Natural killer cell (primary cell): ENCODE data around the gene TTC23L. TPM values are rescaled to one million over a fixed set of nuclear protein-coding genes. Genes with fewer than 3 reads are reported as not detected.

ENCODE experiments used
- ATAC-seq, 3 donors: fragments of 150-1000 bp in 2 of 3; fragments of 200-7000 bp in 1 of 3; cut with Tn5 transposase; 1 replicate in 1 of 3; 2 replicates in 2 of 3; pipeline ENCODE4 v1.10.0; 2021; ENCODE audit warnings: mild to moderate bottlenecking in 2 of 3, moderate library complexity in 2 of 3
- DNase-seq, 2 donors: peaks; one replicate each; pipeline versions ENCODE4 v3.0.0 to v3.0.0-alpha.2; 2013 to 2021; ENCODE audit warnings: mixed read lengths in 1 of 2
- H3K27ac ChIP-seq: one replicate; pipeline ENCODE4 v1.5.1; 2013; ENCODE audit warnings: mild to moderate bottlenecking, low read length
- H3K27me3 ChIP-seq: one replicate; pipeline ENCODE4 v1.6.1; 2013; ENCODE audit warnings: low read length; ENCODE audit not compliant: control insufficient read depth, insufficient read depth
- H3K36me3 ChIP-seq: one replicate; pipeline ENCODE4 v1.6.1; 2013; ENCODE audit warnings: low read length; ENCODE audit not compliant: control insufficient read depth, insufficient read depth
- H3K4me1 ChIP-seq: one replicate; pipeline ENCODE4 v1.6.1; 2013; ENCODE audit warnings: low read length; ENCODE audit not compliant: control insufficient read depth, insufficient read depth
- H3K4me3 ChIP-seq: one replicate; pipeline ENCODE4 v1.5.1; 2013; ENCODE audit warnings: low read length
- H3K9me3 ChIP-seq: one replicate; pipeline ENCODE4 v1.6.1; 2013; ENCODE audit warnings: low read length; ENCODE audit not compliant: control insufficient read depth, insufficient read depth
- H3K27ac Mint-ChIP-seq, 2 donors: one replicate each; pipeline ENCODE4 v1.8.0; 2022; ENCODE audit warnings: mild to moderate bottlenecking in 2 of 2, mixed read lengths in 2 of 2, moderate library complexity in 1 of 2
- H3K27me3 Mint-ChIP-seq, 2 donors: one replicate each; pipeline ENCODE4 v1.8.0; 2022; ENCODE audit warnings: low read depth in 2 of 2, mixed read lengths in 2 of 2
- H3K36me3 Mint-ChIP-seq: one replicate; pipeline ENCODE4 v1.8.0; 2022; ENCODE audit warnings: mixed read lengths
- H3K4me1 Mint-ChIP-seq, 2 donors: one replicate each; pipeline ENCODE4 v1.8.0; 2022; ENCODE audit warnings: mixed read lengths in 2 of 2
- H3K4me3 Mint-ChIP-seq: one replicate; pipeline ENCODE4 v1.8.0; 2022; ENCODE audit warnings: mild to moderate bottlenecking, moderate library complexity, mixed read lengths
- H3K9me3 Mint-ChIP-seq, 2 donors: one replicate each; pipeline ENCODE4 v1.8.0; 2022; ENCODE audit warnings: mixed read lengths in 2 of 2
- CTCF ChIP-seq: fragments of 200-600 bp; IDR thresholded peaks from one replicate; pipeline ENCODE4 v1.8.0; 2022; ENCODE audit warnings: antibody characterized with exemption
- WGBS: methylation state at CpG from one replicate; pipeline ENCODE4 v1.1.7; 2013; ENCODE audit warnings: missing lambda C conversion rate; ENCODE audit not compliant: insufficient coverage; 5-methylcytosine and 5-hydroxymethylcytosine counted together
- intact Hi-C: fragments of 100-400 bp; cut with micrococcal nuclease; formaldehyde crosslinking; loops from one replicate; pipeline ENCODE4 v1.14.2; 2022
- total RNA-seq, 4 donors: library from RNA; stranded (reverse); fragments of 120-200 nt in 1 of 4; gene quantifications; one replicate each; pipeline versions ENCODE4 v1.2.3 to v1.2.4, GENCODE V29; 2013 to 2022

Gene TTC23L
- total RNA-seq, 3 donors from 2014 or later (not counting 1 experiment from before 2014, with no cell fraction given): 0.48 TPM; not detected in 2

GRCh38 chr5:34804913-34805312, 34.1 kb upstream of the TTC23L start:
- WGBS: 57% methylated on average over 5 of the region's 5 CpGs
- H3K4me1 Mint-ChIP-seq: no peaks in the 10 kb centered on the region
- ATAC-seq (no peak), DNase-seq (no peak)
- no peak overlapping the region for H3K4me3 Mint-ChIP-seq
- TF ChIP-seq CTCF: no peak
- Histone ChIP-seq H3K4me1 (no peaks in the 10 kb centered on the region), H3K36me3 (no peaks in the 10 kb centered on the region), H3K4me3 (no peak overlapping the region), H3K27ac (no peak overlapping the region), H3K9me3 (no peaks in the 10 kb centered on the region), H3K27me3 (no peaks in the 10 kb centered on the region)
- H3K36me3 Mint-ChIP-seq: no peaks in the 10 kb centered on the region
- H3K9me3 Mint-ChIP-seq: no peaks in the 10 kb centered on the region
- no peaks in the 10 kb centered on the region for H3K27me3 Mint-ChIP-seq
- no peak overlapping the region for H3K27ac Mint-ChIP-seq
- intact Hi-C loops: no loop called here

- no peaks in the 10 kb centered on the region for H3K27me3 Mint-ChIP-seq
- WGBS: 85% methylated on average over 6 of the region's 6 CpGs
- DNase-seq (no peak), ATAC-seq (no peak)
- H3K36me3 Mint-ChIP-seq: no peaks in the 10 kb centered on the region
- intact Hi-C loops: no loop called here
- no peak for TF ChIP-seq CTCF
- Histone ChIP-seq H3K36me3 (no peaks in the 10 kb centered on the region), H3K4me1 (no peaks in the 10 kb centered on the region), H3K27me3 (no peaks in the 10 kb centered on the region), H3K4me3 (no peak overlapping the region), H3K27ac (no peak overlapping the region), H3K9me3 (no peaks in the 10 kb centered on the region)
- no peaks in the 10 kb centered on the region for H3K4me1 Mint-ChIP-seq
- no peak overlapping the region for H3K4me3 Mint-ChIP-seq
- H3K9me3 Mint-ChIP-seq: no peaks in the 10 kb centered on the region
- no peak overlapping the region for H3K27ac Mint-ChIP-seq
Measured at GRCh38 chr5:34806532-34806931, 32.4 kb upstream of the TTC23L start.

GRCh38 chr5:34811706-34812105, 27.3 kb upstream of the TTC23L start:
- no peak overlapping the region for H3K4me3 Mint-ChIP-seq
- no peak for DNase-seq
- Histone ChIP-seq H3K27ac (no peak overlapping the region), H3K4me3 (no peak overlapping the region), H3K4me1 (no peaks in the 10 kb centered on the region), H3K36me3 (no peaks in the 10 kb centered on the region), H3K27me3 (no peaks in the 10 kb centered on the region), H3K9me3 (no peaks in the 10 kb centered on the region)
- 82% methylated on average over 1 of the region's 1 CpG for WGBS
- no peaks in the 10 kb centered on the region for H3K36me3 Mint-ChIP-seq
- no peaks in the 10 kb centered on the region for H3K4me1 Mint-ChIP-seq
- H3K27ac Mint-ChIP-seq: no peak overlapping the region
- intact Hi-C loops: no loop called here
- H3K9me3 Mint-ChIP-seq: no peaks in the 10 kb centered on the region
- TF ChIP-seq CTCF: no peak
- no peak for ATAC-seq
- H3K27me3 Mint-ChIP-seq: no peaks in the 10 kb centered on the region

- no peaks in the 10 kb centered on the region for H3K9me3 ChIP-seq
- no peaks in the 10 kb centered on the region for H3K27me3 ChIP-seq
- H3K9me3 Mint-ChIP-seq: no peaks in the 10 kb centered on the region
- 73% methylated on average over 1 of the region's 3 CpGs for WGBS
- H3K4me3 ChIP-seq: no peak overlapping the region
- intact Hi-C loops: no loop called here
- H3K36me3 Mint-ChIP-seq: no peaks in the 10 kb centered on the region
- H3K4me1 Mint-ChIP-seq: no peaks in the 10 kb centered on the region
- ATAC-seq (no peak), DNase-seq (no peak)
- H3K4me1 ChIP-seq: no peaks in the 10 kb centered on the region
- TF ChIP-seq CTCF: no peak
- no peak overlapping the region for H3K27ac ChIP-seq
- no peak overlapping the region for H3K27ac Mint-ChIP-seq
- no peaks in the 10 kb centered on the region for H3K27me3 Mint-ChIP-seq
- no peak overlapping the region for H3K4me3 Mint-ChIP-seq
- no peaks in the 10 kb centered on the region for H3K36me3 ChIP-seq
Measured at GRCh38 chr5:34813509-34813908, 25.5 kb upstream of the TTC23L start.
